WTC11 (cell line): ENCODE measurements around the gene GRM4. TPM values are rescaled to one million over a fixed set of nuclear protein-coding genes. Genes with fewer than 3 reads are reported as not detected.

Experiments
- ATAC-seq: fragments of 200-7000 bp; cut with Tn5 transposase; 2 replicates; pipeline ENCODE4 v1.10.0; 2021; ENCODE audit warnings: mild to moderate bottlenecking, moderate library complexity
- CTCF ChIA-PET: fragments of 300-600 bp; sonication (Branson Sonifier 250); formaldehyde crosslinking; loops from one replicate; lab custom pipeline; 2021; ENCODE audit warnings: antibody characterized with exemption; lab: Charles Lee
- POLR2A ChIA-PET: fragments of 350-600 bp; sonication (Branson Sonifier 250); formaldehyde crosslinking; loops from one replicate; lab custom pipeline; 2021; ENCODE audit warnings: antibody characterized with exemption; lab: Charles Lee
- DNase-seq: peaks from one replicate; pipeline ENCODE4 v3.0.0; 2021; ENCODE audit warnings: low spot score
- H3K27ac Mint-ChIP-seq: 2 replicates; pipeline ENCODE4 v1.8.0; 2021; ENCODE audit warnings: mixed read lengths
- H3K27me3 Mint-ChIP-seq: 2 replicates; pipeline ENCODE4 v1.8.0; 2021; ENCODE audit warnings: low read depth, mild to moderate bottlenecking, moderate library complexity, mixed read lengths
- H3K36me3 Mint-ChIP-seq: 2 replicates; pipeline ENCODE4 v1.8.0; 2021; ENCODE audit warnings: mixed read lengths
- H3K4me1 Mint-ChIP-seq: 2 replicates; pipeline ENCODE4 v1.8.0; 2022; ENCODE audit warnings: mixed read lengths
- H3K4me3 Mint-ChIP-seq: 2 replicates; pipeline ENCODE4 v1.8.0; 2021; ENCODE audit warnings: mild to moderate bottlenecking, moderate library complexity, mixed read lengths
- H3K9me3 Mint-ChIP-seq: 2 replicates; pipeline ENCODE4 v1.8.0; 2021; ENCODE audit warnings: mixed read lengths
- E2F5 ChIP-seq: sonication (generic); formaldehyde crosslinking; IDR thresholded peaks from 2 replicates; pipeline ENCODE4 v1.8.1; 2022; ENCODE audit warnings: mild to moderate bottlenecking, moderate library complexity, missing genetic modification reagents
- ELF4 ChIP-seq: sonication (generic); formaldehyde crosslinking; IDR thresholded peaks from 2 replicates; pipeline ENCODE4 v1.8.1; 2022; ENCODE audit warnings: low read depth, mild to moderate bottlenecking, moderate library complexity, missing genetic modification reagents
- EMX1 ChIP-seq: fragments of 250-450 bp; sonication (Bioruptor Pico); IDR thresholded peaks from 2 replicates; pipeline ENCODE4 v1.8.0; 2021; ENCODE audit warnings: mild to moderate bottlenecking
- ESRRA ChIP-seq: sonication (generic); formaldehyde crosslinking; IDR thresholded peaks from 2 replicates; pipeline ENCODE4 v1.8.1; 2022; ENCODE audit warnings: mild to moderate bottlenecking, missing genetic modification reagents, borderline replicate concordance
- IRF1 ChIP-seq: sonication (generic); formaldehyde crosslinking; IDR thresholded peaks from 2 replicates; pipeline ENCODE4 v1.8.0; 2023; ENCODE audit warnings: missing genetic modification reagents
- JAZF1 ChIP-seq: fragments of 250-450 bp; sonication (Bioruptor Pico); IDR thresholded peaks from 2 replicates; pipeline ENCODE4 v1.9.0; 2021; ENCODE audit warnings: moderate library complexity, mild to moderate bottlenecking, inconsistent platforms
- MXD4 ChIP-seq: fragments of 250-450 bp; sonication (Bioruptor Pico); IDR thresholded peaks from 2 replicates; pipeline ENCODE4 v1.8.0; 2021; ENCODE audit warnings: mild to moderate bottlenecking, moderate library complexity, borderline replicate concordance
- MYBL2 ChIP-seq: sonication (generic); formaldehyde crosslinking; IDR thresholded peaks from 2 replicates; pipeline ENCODE4 v1.8.1; 2023; ENCODE audit warnings: mild to moderate bottlenecking, moderate library complexity, missing genetic modification reagents
- SOX15 ChIP-seq: fragments of 250-450 bp; sonication (Bioruptor Pico); IDR thresholded peaks from 2 replicates; pipeline ENCODE4 v1.9.0; 2021; ENCODE audit warnings: mild to moderate bottlenecking
- SP1 ChIP-seq: sonication (generic); formaldehyde crosslinking; conservative IDR thresholded peaks from 2 replicates; pipeline ENCODE4 v1.8.1; 2022; ENCODE audit warnings: missing genetic modification reagents
- TCF7 ChIP-seq: sonication (generic); formaldehyde crosslinking; IDR thresholded peaks from 2 replicates; pipeline ENCODE4 v1.8.0; 2022; ENCODE audit warnings: mild to moderate bottlenecking, low read depth, missing genetic modification reagents, moderate library complexity
- TEAD1 ChIP-seq: sonication (generic); formaldehyde crosslinking; IDR thresholded peaks from 2 replicates; pipeline ENCODE4 v1.8.0; 2022; ENCODE audit warnings: mild to moderate bottlenecking, missing genetic modification reagents
- TEAD4 ChIP-seq: sonication (generic); formaldehyde crosslinking; IDR thresholded peaks from 2 replicates; pipeline ENCODE4 v1.8.0; 2022; ENCODE audit warnings: mild to moderate bottlenecking, missing genetic modification reagents
- ZNF532 ChIP-seq: fragments of 250-450 bp; sonication (Bioruptor Pico); IDR thresholded peaks from 2 replicates; pipeline ENCODE4 v1.9.0; 2021; ENCODE audit warnings: mild to moderate bottlenecking, borderline replicate concordance
- ZNF671 ChIP-seq: fragments of 250-450 bp; sonication (Bioruptor Pico); IDR thresholded peaks from 2 replicates; pipeline ENCODE4 v1.8.0; 2021; ENCODE audit warnings: mild to moderate bottlenecking
- total RNA-seq: library from RNA; stranded (reverse); gene quantifications from 3 replicates; pipeline ENCODE4 v1.2.3, GENCODE V29; 2021
- TF ChIP-seq, protein P1 (sequence below): sonication (generic); formaldehyde crosslinking; IDR thresholded peaks from 2 replicates; pipeline ENCODE4 v1.8.1; 2023; ENCODE audit warnings: mild to moderate bottlenecking, moderate library complexity, missing genetic modification reagents
- TF ChIP-seq, protein P2 (sequence below): sonication (generic); formaldehyde crosslinking; IDR thresholded peaks from 2 replicates; pipeline ENCODE4 v1.8.1; 2022; ENCODE audit warnings: missing genetic modification reagents, borderline replicate concordance
- TF ChIP-seq, protein P3 (sequence below): sonication (generic); formaldehyde crosslinking; conservative IDR thresholded peaks from 2 replicates; pipeline ENCODE4 v1.8.1; 2023; ENCODE audit warnings: mild to moderate bottlenecking, low read depth, missing genetic modification reagents, moderate library complexity

Gene GRM4
- total RNA-seq, 1 experiment from 2014 or later, result 34.5 TPM

DNA sequence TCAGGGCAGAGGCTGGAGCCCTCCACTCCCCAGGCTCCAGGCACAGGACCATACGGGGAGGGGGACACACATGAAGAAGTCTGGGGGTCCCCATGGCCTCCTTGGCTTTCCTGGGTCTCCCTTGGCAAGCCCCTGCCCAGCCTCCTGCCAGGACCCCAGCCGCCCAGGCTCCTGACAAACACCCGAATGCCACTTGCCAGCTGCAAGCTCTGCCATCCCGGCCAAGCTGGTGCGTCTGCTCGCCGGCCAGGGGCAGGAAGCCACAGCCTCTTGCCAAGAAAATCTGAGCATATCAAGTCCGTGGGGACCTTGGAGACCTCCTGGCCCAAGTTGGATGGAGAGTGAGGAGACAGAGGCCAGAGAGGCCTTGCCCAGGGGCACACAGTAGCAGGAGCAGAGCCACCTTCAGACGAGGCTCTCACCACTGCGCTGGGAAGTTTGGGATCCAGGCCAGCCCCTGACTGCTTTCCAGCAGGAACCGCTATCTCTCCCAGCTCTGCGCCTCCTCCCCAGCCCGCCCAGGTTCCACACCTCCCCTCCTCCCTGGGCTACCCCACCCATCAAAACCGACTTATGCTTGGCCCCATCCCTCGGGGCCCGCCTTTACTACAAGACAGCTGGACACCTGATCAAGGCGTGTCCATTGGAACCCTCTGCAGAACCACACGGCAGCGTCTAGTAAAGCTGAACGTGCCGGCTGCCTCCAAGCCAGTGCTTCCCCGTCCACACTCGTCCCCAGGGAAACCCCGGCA is 80.2 kb downstream of the GRM4 start (continued):
- TF ChIP-seq ZNF532 (CRISPR knock-in tag) (no peak), ELF4 (no peak), JAZF1 (CRISPR knock-in tag) (no peak)

- CTCF ChIA-PET, result interaction anchor here (2.7 kb wide), 1 partner anchor 11 kb away, joined by 21 read pairs; no protein-coding TSS in a partner anchor
- TF ChIP-seq SP1 (CRISPR knock-in tag) (no peak), E2F5 (no peak), ESRRA (CRISPR knock-in tag) (no peak), MXD4 (no peak), MYBL2 (CRISPR knock-in tag) (no peak), IRF1 (CRISPR knock-in tag) (no peak), TCF7 (no peak)
- TF ChIP-seq, protein P1, sequence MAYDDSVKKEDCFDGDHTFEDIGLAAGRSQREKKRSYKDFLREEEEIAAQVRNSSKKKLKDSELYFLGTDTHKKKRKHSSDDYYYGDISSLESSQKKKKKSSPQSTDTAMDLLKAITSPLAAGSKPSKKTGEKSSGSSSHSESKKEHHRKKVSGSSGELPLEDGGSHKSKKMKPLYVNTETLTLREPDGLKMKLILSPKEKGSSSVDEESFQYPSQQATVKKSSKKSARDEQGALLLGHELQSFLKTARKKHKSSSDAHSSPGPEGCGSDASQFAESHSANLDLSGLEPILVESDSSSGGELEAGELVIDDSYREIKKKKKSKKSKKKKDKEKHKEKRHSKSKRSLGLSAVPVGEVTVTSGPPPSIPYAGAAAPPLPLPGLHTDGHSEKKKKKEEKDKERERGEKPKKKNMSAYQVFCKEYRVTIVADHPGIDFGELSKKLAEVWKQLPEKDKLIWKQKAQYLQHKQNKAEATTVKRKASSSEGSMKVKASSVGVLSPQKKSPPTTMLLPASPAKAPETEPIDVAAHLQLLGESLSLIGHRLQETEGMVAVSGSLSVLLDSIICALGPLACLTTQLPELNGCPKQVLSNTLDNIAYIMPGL (CRISPR knock-in tag), result no peak
- TF ChIP-seq, protein P2, sequence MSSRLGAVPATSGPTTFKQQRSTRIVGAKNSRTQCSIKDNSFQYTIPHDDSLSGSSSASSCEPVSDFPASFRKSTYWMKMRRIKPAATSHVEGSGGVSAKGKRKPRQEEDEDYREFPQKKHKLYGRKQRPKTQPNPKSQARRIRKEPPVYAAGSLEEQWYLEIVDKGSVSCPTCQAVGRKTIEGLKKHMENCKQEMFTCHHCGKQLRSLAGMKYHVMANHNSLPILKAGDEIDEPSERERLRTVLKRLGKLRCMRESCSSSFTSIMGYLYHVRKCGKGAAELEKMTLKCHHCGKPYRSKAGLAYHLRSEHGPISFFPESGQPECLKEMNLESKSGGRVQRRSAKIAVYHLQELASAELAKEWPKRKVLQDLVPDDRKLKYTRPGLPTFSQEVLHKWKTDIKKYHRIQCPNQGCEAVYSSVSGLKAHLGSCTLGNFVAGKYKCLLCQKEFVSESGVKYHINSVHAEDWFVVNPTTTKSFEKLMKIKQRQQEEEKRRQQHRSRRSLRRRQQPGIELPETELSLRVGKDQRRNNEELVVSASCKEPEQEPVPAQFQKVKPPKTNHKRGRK (CRISPR knock-in tag), result no peak
- POLR2A ChIA-PET, result no interaction called here
Observed at GRCh38 chr6:34064675-34065074, 81.2 kb downstream of the GRM4 start.

DNA sequence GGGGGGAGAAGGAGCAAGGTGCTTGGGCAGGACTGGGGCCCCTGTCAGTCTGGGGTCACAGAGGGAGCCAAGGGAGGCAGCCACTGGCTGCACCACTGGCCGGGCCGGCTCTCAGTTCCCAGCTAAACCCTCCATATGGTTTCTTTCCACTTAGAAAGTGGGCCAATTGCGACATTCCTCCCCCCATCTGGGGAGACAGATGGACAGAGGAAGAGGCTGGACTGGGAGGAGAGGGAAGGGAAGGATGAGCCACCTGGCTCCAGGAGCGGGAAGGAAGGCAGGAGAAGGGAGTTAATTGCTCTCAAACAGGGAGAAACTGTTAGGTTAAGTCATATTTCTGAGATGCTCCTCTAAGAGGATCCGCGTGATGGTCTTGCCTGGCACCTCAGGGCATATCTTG is 82.2 kb downstream of the GRM4 start:
- DNase-seq, result no peak
- H3K9me3 Mint-ChIP-seq, result no peaks in the 10 kb centered on the region
- CTCF ChIA-PET, result interaction anchor here (1.3 to 3.4 kb wide), 8 partner anchors 10 to 100 kb away, joined by 4 to 21 read pairs (median 6); no protein-coding TSS in a partner anchor
- H3K27ac Mint-ChIP-seq, result no peak overlapping the region
- H3K36me3 Mint-ChIP-seq, result no peaks in the 10 kb centered on the region
- H3K4me3 Mint-ChIP-seq, result no peak overlapping the region
- no peak for ATAC-seq
- POLR2A ChIA-PET, result no interaction called here
- no peaks in the 10 kb centered on the region for H3K27me3 Mint-ChIP-seq
- peaks cover 2% of the 10 kb centered on the region; the same call in 1 of the 2 replicates for H3K4me1 Mint-ChIP-seq
- TF ChIP-seq, protein P3, sequence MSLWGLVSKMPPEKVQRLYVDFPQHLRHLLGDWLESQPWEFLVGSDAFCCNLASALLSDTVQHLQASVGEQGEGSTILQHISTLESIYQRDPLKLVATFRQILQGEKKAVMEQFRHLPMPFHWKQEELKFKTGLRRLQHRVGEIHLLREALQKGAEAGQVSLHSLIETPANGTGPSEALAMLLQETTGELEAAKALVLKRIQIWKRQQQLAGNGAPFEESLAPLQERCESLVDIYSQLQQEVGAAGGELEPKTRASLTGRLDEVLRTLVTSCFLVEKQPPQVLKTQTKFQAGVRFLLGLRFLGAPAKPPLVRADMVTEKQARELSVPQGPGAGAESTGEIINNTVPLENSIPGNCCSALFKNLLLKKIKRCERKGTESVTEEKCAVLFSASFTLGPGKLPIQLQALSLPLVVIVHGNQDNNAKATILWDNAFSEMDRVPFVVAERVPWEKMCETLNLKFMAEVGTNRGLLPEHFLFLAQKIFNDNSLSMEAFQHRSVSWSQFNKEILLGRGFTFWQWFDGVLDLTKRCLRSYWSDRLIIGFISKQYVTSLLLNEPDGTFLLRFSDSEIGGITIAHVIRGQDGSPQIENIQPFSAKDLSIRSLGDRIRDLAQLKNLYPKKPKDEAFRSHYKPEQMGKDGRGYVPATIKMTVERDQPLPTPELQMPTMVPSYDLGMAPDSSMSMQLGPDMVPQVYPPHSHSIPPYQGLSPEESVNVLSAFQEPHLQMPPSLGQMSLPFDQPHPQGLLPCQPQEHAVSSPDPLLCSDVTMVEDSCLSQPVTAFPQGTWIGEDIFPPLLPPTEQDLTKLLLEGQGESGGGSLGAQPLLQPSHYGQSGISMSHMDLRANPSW (CRISPR knock-in tag), result no peak
- TF ChIP-seq TEAD1 (CRISPR knock-in tag) (no peak), TEAD4 (no peak), SOX15 (no peak), EMX1 (CRISPR knock-in tag) (no peak), ZNF671 (CRISPR knock-in tag) (no peak)
- TF ChIP-seq, protein P1 (CRISPR knock-in tag), result no peak

More at GRCh38 chr6:34064675-34065074, 81.2 kb downstream of the GRM4 start:
- no peak for DNase-seq
- Mint-ChIP-seq H3K4me3 (no peak overlapping the region), H3K27ac (no peak overlapping the region), H3K9me3 (no peaks in the 10 kb centered on the region), H3K36me3 (no peaks in the 10 kb centered on the region), H3K4me1 (peaks cover 2% of the 10 kb centered on the region; the same call in 1 of the 2 replicates), H3K27me3 (no peaks in the 10 kb centered on the region)
- no peak for ATAC-seq
